HCT116 (cell line): ENCODE data around the gene AHI1. TPM values are rescaled to one million over a fixed set of nuclear protein-coding genes. Genes with fewer than 3 reads are reported as not detected.

Experiments
- ATAC-seq: fragments of 200-7000 bp; cut with Tn5 transposase; 2 replicates; pipeline ENCODE4 v1.9.1; 2020; ENCODE audit warnings: mild to moderate bottlenecking, moderate library complexity
- BruUV-seq: library from RNA; stranded (reverse); fragments of 400-500 nt; replicated peaks from 2 replicates; lab custom pipeline; 2021; lab: Mats Ljungman, UMichigan
- CTCF ChIA-PET: fragments of 300-600 bp; sonication (Branson Sonifier 250); formaldehyde crosslinking; loops from one replicate; lab custom pipeline; 2021; ENCODE audit warnings: antibody characterized with exemption; lab: Charles Lee
- POLR2A ChIA-PET: fragments of 300-600, 350-600 bp; sonication (Branson Sonifier 250); formaldehyde crosslinking; loops from one replicate; lab custom pipeline; 2021; ENCODE audit warnings: antibody characterized with exemption; lab: Charles Lee
- RAD21 ChIA-PET, 2 experiments: fragments of 300-600 bp; sonication (Branson Sonifier 250); formaldehyde crosslinking; loops; one replicate each; lab custom pipeline; 2023; ENCODE audit warnings: low total read pairs in 2 of 2; ENCODE audit not compliant: uncharacterized antibody in 2 of 2, unreplicated experiment in 2 of 2, low non-redundant PET in 1 of 2; lab: Charles Lee
- DNase-seq: peaks from one replicate; pipeline ENCODE4 v3.0.0-alpha.2; 2010; ENCODE audit warnings: low read depth, low spot score
- H2AFZ ChIP-seq: fragments of 200-600 bp; shearing (Covaris generic), sonication (generic); 2 replicates; pipeline ENCODE4 v1.6.1; 2017; ENCODE audit warnings: low read depth, mixed run types, mixed read lengths, antibody characterized with exemption, low read length; ENCODE audit not compliant: poor library complexity, severe bottlenecking
- H3K27ac ChIP-seq: 2 replicates; pipeline ENCODE4 v1.5.1; 2012; ENCODE audit warnings: low read depth, low read length
- H3K27me3 ChIP-seq: fragments of 200-600 bp; sonication (generic); 2 replicates; pipeline ENCODE4 v1.6.1; 2016; ENCODE audit warnings: mixed run types, low read length, mixed read lengths; ENCODE audit not compliant: insufficient read depth
- H3K36me3 ChIP-seq, 2 experiments: fragments of 200-500 bp in 1 of 2; fragments of 200-600 bp in 1 of 2; sonication (Bioruptor generic) in 1 of 2; sonication (generic) in 1 of 2; 2 replicates each; pipeline versions ENCODE4 v1.5.1 to v1.6.1; 2014 to 2016; ENCODE audit warnings: low read length in 2 of 2, inconsistent platforms in 1 of 2, mixed read lengths in 1 of 2, mixed run types in 1 of 2; ENCODE audit not compliant: insufficient read depth in 2 of 2, control insufficient read depth in 1 of 2
- H3K4me1 ChIP-seq, 2 experiments: fragments of 200-600 bp in 1 of 2; sonication (generic) in 1 of 2; 2 replicates each; pipeline versions ENCODE4 v1.5.1 to v1.6.1; 2012 to 2017; ENCODE audit warnings: low read length in 2 of 2, inconsistent platforms in 1 of 2, mild to moderate bottlenecking in 1 of 2, mixed read lengths in 1 of 2, mixed run types in 1 of 2, moderate library complexity in 1 of 2; ENCODE audit not compliant: insufficient read depth in 2 of 2, control insufficient read depth in 1 of 2
- H3K4me2 ChIP-seq: fragments of 200-600 bp; sonication (generic); 2 replicates; pipeline ENCODE4 v1.6.1; 2017; ENCODE audit warnings: mixed run types, low read length, mixed read lengths
- H3K4me3 ChIP-seq, 2 experiments: fragments of 200-600 bp in 1 of 2; sonication (generic) in 1 of 2; replicated peaks in 1 of 2; 2 replicates each; pipeline ENCODE4 v1.5.1; 2011 to 2016; ENCODE audit warnings: low read length in 2 of 2, control low read depth in 1 of 2, low read depth in 1 of 2, mild to moderate bottlenecking in 1 of 2, mixed read lengths in 1 of 2, mixed run types in 1 of 2
- H3K79me2 ChIP-seq: fragments of 200-600 bp; sonication (generic); 2 replicates; pipeline ENCODE4 v1.6.1; 2017; ENCODE audit warnings: mild to moderate bottlenecking, mixed run types, low read length, moderate library complexity, mixed read lengths; ENCODE audit not compliant: insufficient read depth
- H3K9ac ChIP-seq: fragments of 200-600 bp; sonication (generic); 2 replicates; pipeline ENCODE4 v1.6.1; 2016; ENCODE audit warnings: low read length, mixed read lengths
- H3K9me2 ChIP-seq: fragments of 200-600 bp; sonication (generic), shearing (Covaris generic); 2 replicates; pipeline ENCODE4 v1.6.1; 2017; ENCODE audit warnings: mixed run types, mild to moderate bottlenecking, moderate library complexity; ENCODE audit not compliant: insufficient read depth
- H3K9me3 ChIP-seq, 2 experiments: fragments of 200-500 bp in 1 of 2; fragments of 200-600 bp in 1 of 2; sonication (Bioruptor generic) in 1 of 2; sonication (generic) in 1 of 2; 2 replicates each; pipeline ENCODE4 v1.6.1; 2014 to 2017; ENCODE audit warnings: low read length in 2 of 2, mixed read lengths in 2 of 2, inconsistent platforms in 1 of 2, low read depth in 1 of 2, mild to moderate bottlenecking in 1 of 2, mixed run types in 1 of 2, moderate library complexity in 1 of 2; ENCODE audit not compliant: control insufficient read depth in 1 of 2, insufficient read depth in 1 of 2
- H4K20me1 ChIP-seq: fragments of 200-600 bp; sonication (generic), shearing (Covaris generic); 2 replicates; pipeline ENCODE4 v1.6.1; 2017; ENCODE audit warnings: mixed run types, mild to moderate bottlenecking, moderate library complexity; ENCODE audit not compliant: insufficient read depth
- CBX3 ChIP-seq: IDR thresholded peaks from 2 replicates; pipeline ENCODE4 v1.6.1; 2012; ENCODE audit warnings: low read depth
- CEBPB ChIP-seq: IDR thresholded peaks from 2 replicates; pipeline ENCODE4 v1.6.1; 2012; ENCODE audit warnings: low read depth
- FOSL1 ChIP-seq: IDR thresholded peaks from 2 replicates; pipeline ENCODE4 v1.6.1; 2012; ENCODE audit warnings: low read depth
- POLR2A ChIP-seq: IDR thresholded peaks from 2 replicates; pipeline ENCODE4 v1.7.0; 2011; ENCODE audit warnings: borderline replicate concordance; ENCODE audit not compliant: insufficient read depth, insufficient read length; ENCODE audit errors: extremely low read depth
- POLR2AphosphoS5 ChIP-seq: IDR thresholded peaks from 2 replicates; pipeline ENCODE4 v1.6.1; 2011; ENCODE audit warnings: mild to moderate bottlenecking, low read depth, low read length, moderate library complexity
- RAD21 ChIP-seq: IDR thresholded peaks from 2 replicates; pipeline ENCODE4 v1.6.1; 2012; ENCODE audit warnings: low read depth, mild to moderate bottlenecking
- SP1 ChIP-seq: IDR thresholded peaks from 2 replicates; pipeline ENCODE4 v1.6.1; 2012; ENCODE audit warnings: low read depth
- SRF ChIP-seq: IDR thresholded peaks from 2 replicates; pipeline ENCODE4 v1.6.1; 2012; ENCODE audit warnings: low read depth
- TCF7L2 ChIP-seq: IDR thresholded peaks from 2 replicates; pipeline ENCODE4 v1.7.0; 2011; ENCODE audit warnings: borderline replicate concordance, inconsistent platforms; ENCODE audit not compliant: insufficient read depth, insufficient read length; ENCODE audit errors: extremely low read depth
- ZBTB33 ChIP-seq: IDR thresholded peaks from 2 replicates; pipeline ENCODE4 v1.6.1; 2011; ENCODE audit warnings: mild to moderate bottlenecking, low read length, moderate library complexity; ENCODE audit not compliant: insufficient replicate concordance; ENCODE audit errors: extremely low read depth
- ZFX ChIP-seq: fragments of 450-650 bp; IDR thresholded peaks from 2 replicates; pipeline ENCODE4 v1.6.1; 2017
- ZNF274 ChIP-seq: fragments of 200-500 bp; sonication (Bioruptor generic); IDR thresholded peaks from 2 replicates; pipeline ENCODE4 v1.6.1; 2014; ENCODE audit warnings: mild to moderate bottlenecking, low read depth, low read length, inconsistent platforms
- intact Hi-C: fragments of 100-400 bp; cut with micrococcal nuclease; formaldehyde crosslinking; loops from 2 replicates; pipeline ENCODE4 v1.10.0; 2022
- total RNA-seq: library from RNA; stranded (reverse); gene quantifications from one replicate; pipeline ENCODE4 v1.2.1, GENCODE V29; 2021; ENCODE audit not compliant: unreplicated experiment
- TF ChIP-seq, protein P1 (sequence below): IDR thresholded peaks from 2 replicates; pipeline ENCODE4 v1.6.1; 2012; ENCODE audit warnings: low read depth

Gene AHI1
- total RNA-seq, 1 experiment from 2014 or later = 29.6 TPM

GRCh38 chr6:135286962-135287538 is 210.5 kb downstream of the AHI1 start:
- Histone ChIP-seq H4K20me1 (no peaks in the 10 kb centered on the region), H2AFZ (no peak overlapping the region), H3K9me2 (no peaks in the 10 kb centered on the region), H3K79me2 (no peaks in the 10 kb centered on the region), H3K4me2 (no peak overlapping the region), H3K4me3 (no peak overlapping the region), H3K36me3 (no peaks in the 10 kb centered on the region), H3K9ac (no peak overlapping the region), H3K27ac (no peak overlapping the region), H3K27me3 (no peaks in the 10 kb centered on the region), H3K4me1 (peaks cover 9 to 11% of the 10 kb centered on the region in 2 experiments), H3K9me3 (no peaks in the 10 kb centered on the region)
- RAD21 ChIA-PET = no interaction called here
- POLR2A ChIA-PET = no interaction called here
- no peak for ATAC-seq
- TF ChIP-seq SP1 (no peak), RAD21 (no peak), SRF (no peak), POLR2AphosphoS5 (no peak), FOSL1 (no peak), TCF7L2 (no peak), ZBTB33 (no peak), CBX3 (no peak), POLR2A (no peak), ZFX (no peak), CEBPB (no peak), ZNF274 (no peak)
- TF ChIP-seq, protein P1, sequence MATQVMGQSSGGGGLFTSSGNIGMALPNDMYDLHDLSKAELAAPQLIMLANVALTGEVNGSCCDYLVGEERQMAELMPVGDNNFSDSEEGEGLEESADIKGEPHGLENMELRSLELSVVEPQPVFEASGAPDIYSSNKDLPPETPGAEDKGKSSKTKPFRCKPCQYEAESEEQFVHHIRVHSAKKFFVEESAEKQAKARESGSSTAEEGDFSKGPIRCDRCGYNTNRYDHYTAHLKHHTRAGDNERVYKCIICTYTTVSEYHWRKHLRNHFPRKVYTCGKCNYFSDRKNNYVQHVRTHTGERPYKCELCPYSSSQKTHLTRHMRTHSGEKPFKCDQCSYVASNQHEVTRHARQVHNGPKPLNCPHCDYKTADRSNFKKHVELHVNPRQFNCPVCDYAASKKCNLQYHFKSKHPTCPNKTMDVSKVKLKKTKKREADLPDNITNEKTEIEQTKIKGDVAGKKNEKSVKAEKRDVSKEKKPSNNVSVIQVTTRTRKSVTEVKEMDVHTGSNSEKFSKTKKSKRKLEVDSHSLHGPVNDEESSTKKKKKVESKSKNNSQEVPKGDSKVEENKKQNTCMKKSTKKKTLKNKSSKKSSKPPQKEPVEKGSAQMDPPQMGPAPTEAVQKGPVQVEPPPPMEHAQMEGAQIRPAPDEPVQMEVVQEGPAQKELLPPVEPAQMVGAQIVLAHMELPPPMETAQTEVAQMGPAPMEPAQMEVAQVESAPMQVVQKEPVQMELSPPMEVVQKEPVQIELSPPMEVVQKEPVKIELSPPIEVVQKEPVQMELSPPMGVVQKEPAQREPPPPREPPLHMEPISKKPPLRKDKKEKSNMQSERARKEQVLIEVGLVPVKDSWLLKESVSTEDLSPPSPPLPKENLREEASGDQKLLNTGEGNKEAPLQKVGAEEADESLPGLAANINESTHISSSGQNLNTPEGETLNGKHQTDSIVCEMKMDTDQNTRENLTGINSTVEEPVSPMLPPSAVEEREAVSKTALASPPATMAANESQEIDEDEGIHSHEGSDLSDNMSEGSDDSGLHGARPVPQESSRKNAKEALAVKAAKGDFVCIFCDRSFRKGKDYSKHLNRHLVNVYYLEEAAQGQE = no peak
- intact Hi-C loops = no loop called here
- BruUV-seq = no TSS peak
- DNase-seq = no peak
- CTCF ChIA-PET = no interaction called here
